GM18507 (cell line): ENCODE results near the gene CDADC1.
A peak's percentile ranks its signal among the peaks of the same experiment; 100 is the strongest.

Experiments
- DNase-seq: peaks from one replicate; pipeline ENCODE4 v3.0.0; 2011; ENCODE audit warnings: low read depth; ENCODE audit not compliant: insufficient read length; ENCODE audit errors: extremely low spot score
- FAIRE-seq: peaks from 2 replicates; lab custom pipeline; 2011; peaks lifted over from hg19 to GRCh38; lab: Jason Lieb, UNC

CDADC1 gene

DNA sequence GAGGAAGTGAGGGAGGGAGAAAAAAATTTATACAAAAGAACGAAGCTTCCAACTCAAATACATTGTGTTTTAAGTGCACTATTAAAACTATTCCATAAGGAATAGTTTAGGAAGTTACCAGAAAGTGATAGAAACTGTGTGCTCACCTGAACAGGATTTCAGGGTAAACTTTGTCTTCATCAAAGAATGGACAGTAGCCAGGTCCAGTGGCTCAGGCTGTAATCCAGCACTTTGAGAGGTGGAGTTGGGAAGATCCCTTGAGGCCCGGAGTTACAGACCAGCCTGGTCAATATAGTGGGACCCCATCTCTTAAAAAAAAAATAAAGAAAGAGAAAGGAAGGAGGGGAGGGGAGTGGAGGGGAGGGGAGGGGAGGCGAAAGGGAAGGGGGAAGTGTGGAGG lies 13.0 kb upstream of the CDADC1 start:
- FAIRE-seq (no peak), DNase-seq (no peak)

DNA sequence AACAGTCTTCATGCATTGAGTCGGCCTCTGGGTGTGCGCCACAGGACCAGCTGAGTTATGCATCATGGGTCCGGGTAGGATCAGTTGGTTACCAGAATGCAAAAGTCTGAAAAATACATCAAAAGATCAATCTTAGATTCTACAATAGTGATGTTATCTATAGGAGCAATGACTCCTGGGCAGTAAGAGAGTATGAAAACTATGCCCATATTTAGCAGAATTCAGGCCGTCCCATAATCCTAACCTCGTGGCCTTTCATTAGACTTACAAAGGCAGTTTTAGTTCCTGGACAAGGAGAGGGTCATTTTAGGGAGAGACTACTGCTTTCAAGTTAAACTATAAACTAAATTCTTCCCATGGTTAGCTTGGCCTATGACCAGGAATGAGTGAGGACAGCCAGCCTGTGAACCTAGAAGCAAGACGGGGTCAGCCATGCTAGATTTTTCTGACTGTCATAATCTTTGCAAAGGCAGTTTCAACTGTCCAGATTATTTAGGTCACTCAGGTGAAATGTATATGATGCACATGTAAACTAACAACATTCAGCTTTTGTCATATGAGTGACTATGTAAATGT lies 11.8 kb upstream of the CDADC1 start:
- FAIRE-seq, result no peak
- DNase-seq, result no peak

DNA sequence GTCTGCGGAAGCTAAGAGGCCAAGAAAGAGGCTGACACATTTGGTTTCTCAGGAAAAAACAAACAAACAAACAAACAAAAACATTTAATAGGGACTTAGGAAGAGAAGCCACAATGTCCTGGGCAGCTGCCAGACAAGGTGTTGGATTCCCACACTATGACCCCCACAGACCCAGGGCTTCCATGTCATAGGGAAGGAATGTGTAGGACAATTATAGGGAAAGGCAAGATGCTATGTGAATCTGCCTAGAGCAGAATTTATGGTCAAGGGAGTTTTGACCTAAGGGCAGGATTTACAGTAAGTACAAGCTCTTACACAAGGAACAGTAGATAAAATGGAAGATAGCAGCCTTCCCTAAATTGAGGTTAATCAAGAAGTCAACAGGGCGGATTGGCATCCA lies 9.1 kb upstream of the CDADC1 start:
- DNase-seq (no peak), FAIRE-seq (no peak)

DNA sequence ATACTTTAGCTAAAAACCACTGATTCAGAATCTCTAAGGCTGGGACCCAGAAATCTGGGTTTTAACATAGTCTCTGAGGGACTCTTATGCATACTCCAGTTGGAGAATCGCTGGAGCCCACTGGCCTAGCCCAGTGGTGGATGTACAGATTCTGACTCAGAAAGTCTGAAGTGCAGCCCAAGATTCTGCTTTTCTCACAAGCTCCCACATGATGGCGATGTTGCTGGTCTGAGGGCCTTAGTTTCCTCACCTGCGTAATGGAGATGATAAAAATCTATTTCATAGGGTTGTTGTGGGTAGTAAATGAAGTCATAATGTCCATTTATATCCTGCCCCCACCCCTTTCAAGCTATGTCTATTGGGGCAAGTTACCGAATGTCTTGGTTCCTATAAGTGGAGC lies 7.7 kb upstream of the CDADC1 start:
- peak; percentile 69 for FAIRE-seq
- DNase-seq, result no peak

DNA sequence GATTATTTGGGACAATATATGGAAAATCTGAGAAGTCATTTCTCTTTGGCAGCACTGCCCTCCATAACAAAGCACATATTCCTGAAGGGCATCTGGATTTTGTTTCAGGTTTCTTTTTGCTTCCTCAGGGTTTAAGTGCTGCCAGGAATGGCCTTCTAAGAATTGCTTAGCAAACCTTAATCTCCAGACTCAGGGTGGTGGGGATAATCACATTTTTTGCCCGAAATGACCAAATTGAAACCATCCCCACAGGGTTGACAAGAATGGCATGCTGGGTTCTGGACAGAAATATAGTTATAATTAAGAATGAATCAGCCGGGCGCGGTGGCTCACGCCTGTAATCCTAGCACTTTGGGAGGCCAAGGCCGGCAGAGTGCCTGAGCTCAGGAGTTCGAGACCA lies 6.4 kb upstream of the CDADC1 start:
- no peak for DNase-seq
- FAIRE-seq, result no peak

DNA sequence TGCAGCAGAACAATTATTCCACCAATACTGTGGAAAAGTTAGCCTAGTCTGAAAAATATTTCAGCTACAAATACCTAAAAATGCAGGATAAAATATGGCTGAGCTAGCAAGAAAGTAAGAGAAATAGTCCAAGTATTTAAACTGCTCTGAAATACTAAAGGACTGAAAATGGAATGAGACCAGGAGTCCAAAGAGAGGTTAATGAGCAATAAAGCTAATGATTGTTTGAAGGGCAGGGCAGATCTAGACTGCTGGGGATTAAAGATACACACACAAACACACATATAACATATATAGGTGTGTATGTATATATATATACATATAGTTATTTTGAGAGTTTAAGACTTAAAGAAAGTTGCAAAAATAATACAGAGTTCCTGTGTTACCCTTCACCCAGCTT lies 2.6 kb upstream of the CDADC1 start:
- no peak for DNase-seq
- FAIRE-seq, result no peak

DNA sequence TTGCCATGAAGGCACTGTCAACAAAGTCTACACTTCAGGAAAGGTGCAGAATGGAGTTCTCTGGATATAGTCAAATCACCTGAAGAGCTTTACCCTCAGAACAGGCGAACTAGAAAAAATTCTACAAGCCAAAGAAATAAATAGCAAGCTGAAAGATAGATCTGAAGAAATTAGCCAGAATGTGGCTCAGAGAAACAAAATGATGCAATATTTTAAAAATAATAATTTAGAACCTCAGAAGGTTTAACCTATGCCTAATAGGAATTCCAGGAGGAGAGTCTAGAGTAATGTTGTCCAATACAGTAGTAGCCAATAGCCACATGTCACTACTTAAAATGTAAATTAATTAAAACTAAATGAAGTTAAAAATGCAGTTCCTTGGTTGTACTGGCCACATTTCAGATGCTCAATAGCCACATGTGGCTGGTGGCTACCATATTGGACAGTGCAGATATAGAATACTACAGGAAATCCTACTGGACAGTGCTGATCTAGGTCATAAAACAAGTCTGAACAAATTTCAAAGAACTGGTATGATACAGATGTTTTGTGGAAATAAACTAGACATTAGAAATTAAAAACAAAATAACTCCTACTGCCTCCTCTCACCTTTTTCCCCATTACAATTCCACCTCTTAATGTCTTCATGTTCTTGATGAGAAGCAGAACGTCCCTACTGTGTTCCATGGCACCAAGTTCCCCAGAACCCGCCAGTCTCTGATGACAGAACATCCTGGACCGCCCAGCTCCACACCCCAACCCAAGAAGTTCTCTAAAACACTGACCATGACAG lies 679 bp upstream of the CDADC1 start:
- FAIRE-seq (no peak), DNase-seq (no peak)

DNA sequence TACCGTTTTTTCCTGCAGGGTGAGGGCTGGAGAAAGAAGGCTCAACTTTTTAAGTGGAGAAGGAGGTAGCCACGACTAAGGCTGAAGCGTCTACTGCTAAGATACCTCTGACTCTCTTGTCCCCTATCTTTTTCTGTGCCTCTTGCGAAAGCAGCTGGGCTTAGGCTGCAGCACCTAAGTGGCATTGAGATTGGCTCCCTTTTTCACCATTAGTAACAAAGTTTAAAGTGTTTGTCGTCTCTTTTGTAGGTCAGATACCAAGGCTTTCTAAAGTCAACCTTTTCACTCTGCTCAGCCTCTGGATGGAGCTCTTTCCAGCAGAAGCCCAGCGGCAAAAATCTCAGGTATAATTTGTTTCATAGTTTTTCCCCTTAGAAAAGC lies 887 bp downstream of the CDADC1 start:
- FAIRE-seq, result peak; percentile 61

DNA sequence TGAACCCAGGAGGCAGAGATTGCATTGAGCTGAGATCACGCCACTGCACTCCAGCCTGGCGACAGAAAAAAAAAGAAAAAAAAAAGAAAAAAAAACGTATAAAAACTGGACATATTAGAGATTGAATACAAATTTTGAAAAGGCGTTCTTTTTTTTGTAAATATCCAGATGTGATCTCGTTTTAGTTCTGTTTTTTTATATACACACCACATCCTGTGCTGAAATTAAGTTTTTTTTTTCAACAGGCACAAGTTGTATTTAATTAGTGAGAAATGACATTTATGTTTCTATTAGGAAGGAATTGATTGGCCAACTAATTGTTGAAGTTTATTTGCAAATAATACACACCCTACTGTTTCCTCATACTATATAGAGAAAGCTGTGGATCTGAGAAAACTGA lies 3.6 kb downstream of the CDADC1 start:
- DNase-seq, result no peak
- FAIRE-seq, result no peak

More for the DNA sequence above, 887 bp downstream of the CDADC1 start:
- DNase-seq, result no peak

DNA sequence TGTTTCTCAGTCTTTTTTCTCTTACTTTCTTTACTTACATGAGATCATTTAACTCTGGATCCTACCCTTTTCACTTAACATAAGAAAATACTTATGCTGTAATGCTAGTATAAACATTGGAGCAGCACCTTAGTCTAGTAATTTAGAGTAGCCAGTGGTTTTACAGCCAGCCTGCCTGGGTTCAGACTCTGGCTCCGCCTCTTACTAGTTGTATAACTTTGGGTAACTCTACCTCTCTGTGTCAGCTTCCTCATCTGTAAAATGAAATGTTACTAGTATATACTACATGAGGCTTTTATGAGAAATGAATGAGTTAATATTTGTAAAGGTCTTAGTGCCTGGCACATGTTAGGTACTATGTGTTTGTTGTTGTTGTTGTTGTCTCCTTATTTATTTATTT lies 5.6 kb downstream of the CDADC1 start:
- no peak for FAIRE-seq

DNA sequence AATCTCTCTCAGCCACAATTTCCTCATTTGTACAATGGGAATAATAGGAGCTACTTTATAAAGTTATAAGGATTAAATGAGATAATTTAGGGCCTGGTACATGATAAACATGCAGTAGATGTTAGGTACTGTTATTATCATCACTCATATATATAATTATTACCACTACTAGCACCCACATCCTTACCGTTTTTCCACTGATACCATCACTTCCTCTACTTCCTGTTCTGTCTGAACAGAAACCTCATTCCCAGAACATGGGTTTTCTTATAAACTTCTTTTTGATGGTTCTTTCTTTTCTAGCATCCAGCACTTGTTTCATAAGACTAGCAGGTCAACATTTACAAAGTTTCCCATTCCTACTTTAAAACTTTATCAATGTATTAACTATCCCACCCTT lies 6.3 kb downstream of the CDADC1 start:
- FAIRE-seq (no peak), DNase-seq (no peak)

More for the DNA sequence above, 5.6 kb downstream of the CDADC1 start:
- no peak for DNase-seq

DNA sequence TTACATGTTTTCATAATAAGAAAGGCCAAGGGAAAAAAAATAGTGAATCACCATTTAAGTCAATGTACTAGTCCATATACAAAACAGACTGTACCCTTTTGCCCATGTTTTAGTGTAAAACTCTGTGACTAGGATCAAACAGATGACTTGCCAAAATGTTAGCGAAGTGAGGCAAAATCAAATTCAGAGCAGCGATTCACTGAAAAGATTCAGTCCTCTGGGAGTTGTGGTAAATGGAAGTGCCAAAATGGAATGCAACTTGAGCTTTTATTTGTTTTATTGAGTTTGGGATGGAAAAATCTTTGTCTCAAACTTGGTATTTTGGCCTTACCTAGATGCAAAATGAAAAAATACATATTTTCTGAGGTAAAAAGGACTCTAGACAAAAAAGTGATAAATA lies 9.1 kb downstream of the CDADC1 start:
- no peak for DNase-seq
- no peak for FAIRE-seq

DNA sequence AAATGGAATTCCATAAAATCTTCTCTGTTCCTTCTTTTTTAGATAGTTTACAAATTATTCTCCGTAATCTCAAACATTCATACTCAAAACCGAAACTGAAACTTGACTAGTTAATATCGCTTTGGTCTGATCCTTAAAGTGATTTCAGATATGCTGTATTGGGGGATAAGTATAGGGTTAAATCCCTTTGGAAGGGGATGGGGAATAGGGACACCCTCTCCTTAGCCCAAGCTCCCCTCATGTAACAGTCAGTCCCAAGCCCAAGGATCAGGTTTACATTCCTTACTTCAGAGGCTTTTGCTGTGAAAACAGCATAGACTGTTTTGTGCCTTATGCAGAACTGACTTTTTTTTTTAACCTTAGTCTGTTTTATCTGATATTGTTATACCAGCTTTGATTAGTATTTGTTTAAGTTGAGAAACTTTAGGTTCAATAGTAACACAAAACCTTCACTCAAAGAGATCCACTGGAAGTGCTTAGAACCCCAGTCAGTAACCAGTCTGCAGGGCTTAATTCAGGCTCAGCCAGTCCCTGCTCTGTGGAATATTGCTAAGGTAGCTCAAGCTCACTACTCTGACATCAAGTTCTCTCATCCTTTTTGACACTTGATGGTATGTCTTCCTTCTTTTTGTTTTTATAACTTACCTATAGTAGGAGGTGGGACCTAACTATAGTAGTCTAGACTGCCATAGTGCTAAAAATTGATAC lies 10.5 kb downstream of the CDADC1 start:
- DNase-seq (no peak), FAIRE-seq (peak; percentile 48)

DNA sequence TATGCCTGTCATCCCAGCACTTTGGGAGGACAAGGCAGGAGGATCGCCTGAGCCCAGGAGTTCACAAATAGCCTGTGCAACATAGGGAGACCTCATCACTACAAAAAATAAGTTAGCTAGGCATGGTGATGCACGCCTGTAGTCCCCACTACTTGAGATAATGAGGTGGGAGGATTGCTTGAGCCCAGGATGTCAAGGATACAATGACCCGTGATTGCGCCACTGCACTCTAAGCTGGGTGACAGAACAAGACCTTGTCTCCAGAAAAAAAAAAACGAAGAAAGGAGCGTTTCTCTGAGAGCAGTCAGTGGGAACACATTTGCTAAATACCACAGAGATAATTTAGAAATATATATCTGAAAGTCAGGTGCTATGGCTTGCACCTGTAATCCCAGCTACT lies 11.9 kb downstream of the CDADC1 start:
- FAIRE-seq (no peak), DNase-seq (no peak)

DNA sequence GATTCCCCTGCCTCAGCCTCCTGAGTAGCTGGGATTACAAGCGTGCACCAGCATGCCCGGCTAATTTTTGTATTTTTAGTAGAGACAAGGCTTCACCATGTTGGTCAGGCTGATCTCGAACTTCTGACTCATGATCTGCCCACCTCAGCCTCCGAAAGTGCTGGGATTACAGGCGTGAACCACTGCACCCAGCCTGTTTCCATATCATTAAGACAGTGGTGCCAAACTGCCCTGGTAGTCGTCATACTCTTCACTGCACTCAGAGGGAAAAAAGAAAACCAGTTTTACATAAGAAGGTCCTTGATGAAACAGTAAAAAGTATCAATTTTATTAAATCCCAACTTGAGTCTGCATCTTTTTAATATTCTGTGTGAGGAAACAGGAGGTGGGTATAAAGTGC lies 14.9 kb downstream of the CDADC1 start:
- DNase-seq, result no peak
- no peak for FAIRE-seq

DNA sequence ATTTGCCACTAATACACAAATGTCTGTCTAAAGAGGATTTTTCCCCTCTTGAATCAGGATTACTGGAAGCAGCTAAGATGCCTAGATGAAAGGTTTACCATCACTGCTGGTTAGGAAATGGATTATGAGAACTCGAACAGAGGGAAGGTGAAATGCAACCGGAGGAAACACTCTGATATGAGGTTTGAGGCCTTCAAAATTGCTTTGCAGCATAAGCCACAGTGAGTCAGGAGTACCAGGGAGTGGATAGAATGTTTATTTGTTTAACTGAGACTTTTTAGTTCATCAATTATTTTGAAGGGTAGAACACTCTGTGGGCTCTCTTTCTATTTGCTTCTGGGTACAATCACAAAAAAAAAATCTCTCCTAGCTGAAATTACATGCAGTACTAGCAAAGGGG lies 18.1 kb downstream of the CDADC1 start:
- DNase-seq (no peak), FAIRE-seq (no peak)

DNA sequence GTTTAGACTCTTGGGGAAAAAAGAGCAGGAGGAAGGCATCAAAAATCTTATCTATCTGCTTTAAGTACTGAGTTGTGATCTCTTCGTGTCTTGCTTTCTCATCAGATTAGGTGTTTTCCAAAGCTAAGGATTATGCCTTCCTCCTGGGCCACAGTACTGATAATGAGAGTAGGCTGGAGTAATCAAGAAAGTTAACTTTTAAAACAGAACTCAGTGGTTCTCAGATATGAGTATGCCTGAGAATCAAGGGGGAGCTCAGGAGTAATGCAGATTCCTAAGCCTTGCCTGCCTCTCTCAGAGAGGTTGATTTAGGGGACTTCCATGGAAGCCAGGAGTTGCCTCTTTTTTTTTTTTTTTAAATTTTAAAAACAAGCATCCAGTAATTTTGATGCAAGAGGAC lies 23.5 kb downstream of the CDADC1 start:
- FAIRE-seq (peak; percentile 48), DNase-seq (no peak)

DNA sequence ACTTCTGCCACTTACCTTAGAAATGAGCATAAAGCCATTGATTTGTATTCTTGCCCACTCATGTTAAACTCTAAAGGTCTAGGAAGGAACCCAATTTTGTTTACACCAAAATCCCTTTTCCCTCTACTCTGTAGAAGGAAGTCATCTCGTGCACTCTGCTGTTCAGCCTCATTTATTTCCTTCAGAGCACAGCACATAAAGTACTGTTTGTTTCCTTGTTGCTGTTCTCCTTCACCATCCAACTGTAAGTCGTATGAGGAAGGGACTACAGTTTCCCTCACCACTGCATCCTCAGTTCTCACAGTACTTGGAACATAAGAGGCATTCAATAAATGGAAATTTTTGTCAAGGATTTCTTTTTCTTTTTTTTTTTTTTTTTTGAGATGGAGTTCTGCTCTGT lies 24.6 kb downstream of the CDADC1 start:
- no peak for DNase-seq
- no peak for FAIRE-seq

DNA sequence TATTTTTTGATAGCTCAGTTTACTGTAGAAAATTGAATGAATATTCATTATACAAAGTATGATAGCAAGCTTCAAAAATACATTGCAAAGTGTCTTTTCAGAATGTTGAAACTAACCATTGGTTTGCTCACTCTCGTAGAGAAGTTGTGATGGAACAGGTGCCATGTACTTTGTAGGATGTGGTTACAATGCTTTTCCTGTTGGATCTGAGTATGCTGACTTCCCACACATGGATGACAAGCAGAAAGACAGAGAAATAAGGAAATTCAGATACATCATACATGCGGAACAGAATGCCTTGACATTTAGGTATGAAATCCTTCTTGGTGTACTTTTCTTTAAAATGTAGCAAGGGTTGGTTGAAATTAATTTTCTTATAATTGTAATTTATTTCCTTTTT lies 30.5 kb downstream of the CDADC1 start:
- FAIRE-seq (no peak), DNase-seq (no peak)

DNA sequence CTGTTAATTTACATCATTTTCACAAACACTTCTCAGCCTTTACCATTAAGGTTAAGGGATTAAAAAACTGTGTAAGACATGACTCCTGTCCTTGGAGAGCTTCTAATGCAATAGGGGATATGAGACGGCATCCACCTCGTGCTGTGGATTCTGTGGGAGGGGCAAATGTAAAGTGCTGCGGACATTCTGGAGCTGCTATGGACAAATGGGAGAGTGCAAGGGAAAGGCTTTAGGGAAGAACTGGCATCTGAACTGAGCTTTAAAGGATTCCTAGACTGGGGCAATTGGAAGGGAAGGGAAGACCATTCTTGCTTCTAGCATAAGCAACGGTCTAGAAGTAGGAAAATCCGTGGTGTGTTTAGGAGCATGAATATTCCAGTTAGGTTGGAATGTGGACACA lies 31.4 kb downstream of the CDADC1 start:
- no peak for FAIRE-seq

DNA sequence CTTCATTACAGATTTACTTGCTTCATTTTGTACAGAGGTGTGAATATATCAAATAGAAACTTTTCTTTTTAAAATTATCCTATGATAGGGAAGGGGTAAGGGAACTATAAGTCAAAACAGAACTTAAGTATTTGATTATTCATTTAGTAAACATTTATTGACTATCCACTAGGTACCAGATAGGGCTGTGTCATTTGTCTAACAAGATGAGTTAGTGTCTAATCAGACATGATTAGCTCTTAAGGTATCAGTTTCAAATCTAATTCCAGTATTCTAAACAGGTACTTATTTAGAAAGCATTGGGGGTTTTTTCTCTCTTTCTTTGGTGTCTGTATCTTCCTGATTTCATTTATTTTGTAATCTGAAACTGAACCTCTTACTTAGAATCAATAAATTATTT lies 32.2 kb downstream of the CDADC1 start:
- FAIRE-seq, result no peak
- DNase-seq, result no peak

More for the DNA sequence above, 31.4 kb downstream of the CDADC1 start:
- no peak for DNase-seq
